Uterus (tissue), 4 donors: ENCODE measurements around the gene CASP5. TPM values are rescaled to one million over a fixed set of nuclear protein-coding genes. Genes with fewer than 3 reads are reported as not detected.
"Not testable (repeated sequence)": the region's sequence is repeated elsewhere in the genome, so short reads cannot be mapped to it uniquely, and the experiment has no call there.

ENCODE experiments used
- DNase-seq, 2 donors: peaks; one replicate each; pipeline ENCODE4 v3.0.0-alpha.2; 2019 to 2020
- H3K27ac ChIP-seq, 2 donors: fragments of 200-600 bp; sonication (generic); 1 replicate in 1 of 2; 2 replicates in 1 of 2; pipeline ENCODE4 v1.5.1; 2016 to 2018
- H3K27me3 ChIP-seq, 2 donors: fragments of 200-600 bp; sonication (generic); one replicate each; pipeline ENCODE4 v1.5.1; 2018 to 2019; ENCODE audit warnings: control low read depth in 1 of 2
- H3K36me3 ChIP-seq, 2 donors: fragments of 200-600 bp; sonication (generic); one replicate each; pipeline ENCODE4 v1.5.1; 2019; ENCODE audit warnings: control low read depth in 1 of 2
- H3K4me1 ChIP-seq, 2 donors: fragments of 200-600 bp; sonication (generic); one replicate each; pipeline ENCODE4 v1.5.1; 2018 to 2019; ENCODE audit warnings: control low read depth in 1 of 2
- H3K4me3 ChIP-seq, 2 donors: fragments of 200-600 bp; sonication (generic); 1 replicate in 1 of 2; 2 replicates in 1 of 2; pipeline ENCODE4 v1.5.1; 2018 to 2019; ENCODE audit warnings: mild to moderate bottlenecking in 1 of 2
- H3K9me3 ChIP-seq, 2 donors: fragments of 200-600 bp; sonication (generic); one replicate each; pipeline ENCODE4 v1.5.1; 2019; ENCODE audit warnings: control low read depth in 1 of 2
- POLR2A ChIP-seq, 2 donors: fragments of 450-650 bp; IDR thresholded peaks; one replicate each; pipeline ENCODE4 v1.6.1; 2016; ENCODE audit warnings: antibody characterized with exemption in 2 of 2, mild to moderate bottlenecking in 1 of 2, moderate library complexity in 1 of 2
- intact Hi-C: fragments of 100-400 bp; cut with DNase I; formaldehyde crosslinking; loops from one replicate; pipeline ENCODE4 v1.15.1; 2023; ENCODE audit warnings: low total_unique reads
- total RNA-seq, 4 donors: library from RNA; depleted of rRNA in 3 of 4; stranded (reverse); fragments of >200 nt in 3 of 4; gene quantifications; one replicate each; pipeline versions ENCODE4 v1.1.0 to v1.2.4, GENCODE V29; 2014 to 2023
- TF ChIP-seq, protein P1 (sequence below), 4 experiments: fragments of 200-600 bp in 2 of 4; fragments of 450-650 bp in 2 of 4; sonication (generic) in 2 of 4; IDR thresholded peaks; one replicate each; pipeline ENCODE4 v1.5.1; 2016 to 2019; ENCODE audit warnings: antibody characterized with exemption in 4 of 4, mild to moderate bottlenecking in 2 of 4, moderate library complexity in 1 of 4
- donor health status: DM: yes; HTN: yes; CAD: no.

Gene CASP5
- total RNA-seq, 4 donors from 2014 or later = not detected

DNA sequence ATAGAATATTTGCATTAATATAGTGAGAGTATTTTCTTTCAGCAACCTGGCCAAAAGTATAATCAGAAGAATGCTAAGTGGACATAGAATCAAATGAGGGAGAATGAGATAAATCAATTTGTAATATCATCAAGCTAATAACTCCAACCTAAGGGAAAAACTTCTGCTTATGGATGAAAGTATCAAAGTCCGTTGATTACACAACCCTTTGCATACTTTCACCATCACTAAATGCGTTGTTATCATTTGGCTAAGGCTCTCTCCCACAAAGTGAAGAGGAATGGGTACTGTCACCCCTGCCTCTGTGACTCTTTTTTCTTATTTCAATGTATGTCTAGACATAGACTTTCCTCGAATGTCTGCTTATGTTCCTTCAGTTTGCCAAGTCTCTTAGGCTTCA lies 38.2 kb downstream of the CASP5 start:
- Histone ChIP-seq H3K27me3 (no peaks in the 10 kb centered on the region), H3K9me3 (no peaks in the 10 kb centered on the region), H3K36me3 (no peaks in the 10 kb centered on the region), H3K4me3 (no peak overlapping the region), H3K4me1 (no peaks in the 10 kb centered on the region), H3K27ac (no peak overlapping the region)
- no peak for DNase-seq
- intact Hi-C loops = no loop called here
- TF ChIP-seq, protein P1, sequence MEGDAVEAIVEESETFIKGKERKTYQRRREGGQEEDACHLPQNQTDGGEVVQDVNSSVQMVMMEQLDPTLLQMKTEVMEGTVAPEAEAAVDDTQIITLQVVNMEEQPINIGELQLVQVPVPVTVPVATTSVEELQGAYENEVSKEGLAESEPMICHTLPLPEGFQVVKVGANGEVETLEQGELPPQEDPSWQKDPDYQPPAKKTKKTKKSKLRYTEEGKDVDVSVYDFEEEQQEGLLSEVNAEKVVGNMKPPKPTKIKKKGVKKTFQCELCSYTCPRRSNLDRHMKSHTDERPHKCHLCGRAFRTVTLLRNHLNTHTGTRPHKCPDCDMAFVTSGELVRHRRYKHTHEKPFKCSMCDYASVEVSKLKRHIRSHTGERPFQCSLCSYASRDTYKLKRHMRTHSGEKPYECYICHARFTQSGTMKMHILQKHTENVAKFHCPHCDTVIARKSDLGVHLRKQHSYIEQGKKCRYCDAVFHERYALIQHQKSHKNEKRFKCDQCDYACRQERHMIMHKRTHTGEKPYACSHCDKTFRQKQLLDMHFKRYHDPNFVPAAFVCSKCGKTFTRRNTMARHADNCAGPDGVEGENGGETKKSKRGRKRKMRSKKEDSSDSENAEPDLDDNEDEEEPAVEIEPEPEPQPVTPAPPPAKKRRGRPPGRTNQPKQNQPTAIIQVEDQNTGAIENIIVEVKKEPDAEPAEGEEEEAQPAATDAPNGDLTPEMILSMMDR (IDR thresholded peaks at IDR 0.05) = no peak
- no peak for TF ChIP-seq POLR2A (IDR thresholded peaks at IDR 0.05)

DNA sequence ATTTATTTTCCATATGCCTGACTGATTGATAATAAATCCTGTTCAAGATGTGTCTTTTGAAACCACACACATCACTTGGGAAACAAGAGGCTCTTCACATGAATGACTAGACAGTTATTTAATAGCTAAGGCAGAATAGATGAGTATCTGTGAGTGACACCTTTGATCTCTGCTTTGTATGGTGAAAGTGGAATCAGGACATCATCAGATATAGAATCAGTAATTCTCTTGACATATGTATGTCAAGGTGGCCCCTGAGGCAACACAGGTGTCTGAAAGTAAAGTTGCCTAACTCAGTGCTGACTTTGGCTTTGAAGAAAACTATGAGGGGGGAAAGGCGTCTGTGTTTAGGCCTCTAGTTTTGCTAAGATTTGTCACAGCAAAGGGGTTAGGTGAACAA lies 43.1 kb downstream of the CASP5 start:
- TF ChIP-seq, protein P1 (IDR thresholded peaks at IDR 0.05) = no peak
- TF ChIP-seq POLR2A (IDR thresholded peaks at IDR 0.05) = no peak
- no peak for DNase-seq
- Histone ChIP-seq H3K27me3 (no peaks in the 10 kb centered on the region), H3K4me3 (no peak overlapping the region), H3K36me3 (no peaks in the 10 kb centered on the region), H3K9me3 (no peaks in the 10 kb centered on the region), H3K27ac (no peak overlapping the region), H3K4me1 (no peaks in the 10 kb centered on the region)
- intact Hi-C loops = no loop called here

DNA sequence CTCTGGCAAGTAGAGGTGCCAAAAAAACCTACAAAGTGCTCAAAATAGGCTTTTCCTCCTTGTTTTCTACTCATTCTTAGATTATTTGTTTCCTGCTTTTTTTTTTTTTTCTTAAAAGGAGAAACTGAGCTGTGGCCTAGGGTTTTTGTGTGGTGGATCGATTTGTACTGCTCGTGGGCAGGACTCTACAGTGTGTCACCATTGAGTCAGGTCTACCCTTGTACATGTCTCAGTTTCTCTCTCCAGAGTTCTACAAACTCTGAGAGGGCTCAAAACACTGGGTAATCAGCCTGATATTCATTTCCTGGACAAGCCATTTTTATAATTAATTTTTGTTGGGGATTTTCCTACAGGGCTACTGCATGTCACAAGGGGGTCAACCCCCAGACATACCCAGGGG lies 49.4 kb downstream of the CASP5 start:
- Histone ChIP-seq H3K9me3 (no peaks in the 10 kb centered on the region), H3K4me1 (no peaks in the 10 kb centered on the region), H3K36me3 (no peaks in the 10 kb centered on the region), H3K27ac (no peak overlapping the region), H3K4me3 (no peak overlapping the region), H3K27me3 (no peaks in the 10 kb centered on the region)
- intact Hi-C loops = no loop called here
- no peak for TF ChIP-seq POLR2A (IDR thresholded peaks at IDR 0.05)
- TF ChIP-seq, protein P1 (IDR thresholded peaks at IDR 0.05) = no peak
- DNase-seq = no peak

DNA sequence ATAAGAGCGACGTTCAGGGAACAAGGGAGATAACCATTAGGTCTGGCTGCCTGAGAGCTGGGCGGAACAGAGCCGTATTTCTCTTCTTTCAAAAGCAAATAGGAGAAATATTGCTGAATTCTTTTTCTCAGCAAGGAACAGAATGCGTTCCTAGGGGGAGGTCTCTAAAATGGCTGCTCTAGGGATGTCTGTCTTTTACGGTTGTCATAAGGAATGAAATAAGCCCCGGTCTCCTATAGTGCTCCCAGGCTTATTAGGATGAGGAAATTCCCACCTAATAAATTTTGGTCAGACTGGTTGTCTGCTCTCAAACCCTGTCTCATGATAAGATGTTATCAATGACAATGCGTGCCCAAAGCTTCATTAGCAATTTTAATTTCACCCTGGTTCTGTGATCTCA lies 50.0 kb downstream of the CASP5 start:
- H3K27ac ChIP-seq, H3K36me3 ChIP-seq, H3K27me3 ChIP-seq, H3K4me3 ChIP-seq, H3K9me3 ChIP-seq, intact Hi-C loops, DNase-seq, H3K4me1 ChIP-seq: not testable (repeated sequence)

DNA sequence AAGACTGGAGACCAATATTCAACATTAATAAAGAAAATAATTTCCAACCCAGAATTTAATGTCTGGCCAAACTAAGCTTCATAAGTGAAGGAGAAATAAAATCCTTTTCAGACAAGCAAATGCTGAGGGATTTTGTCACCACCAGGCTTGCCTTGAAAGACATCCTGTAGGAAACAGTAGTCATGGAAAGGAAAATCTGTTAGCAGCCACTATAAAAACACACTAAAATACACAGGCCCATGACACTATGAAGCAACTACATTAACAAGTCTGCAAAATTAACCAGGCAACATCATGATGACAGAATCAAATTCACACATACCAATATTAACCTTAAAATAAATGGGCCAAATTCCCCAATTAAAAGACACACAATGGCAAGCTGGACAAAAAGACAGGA lies 52.2 kb downstream of the CASP5 start:
- Histone ChIP-seq H3K27me3 (no peaks in the 10 kb centered on the region), H3K36me3 (no peaks in the 10 kb centered on the region), H3K9me3 (no peaks in the 10 kb centered on the region), H3K27ac (no peak overlapping the region), H3K4me3 (no peak overlapping the region), H3K4me1 (no peaks in the 10 kb centered on the region)
- no peak for TF ChIP-seq POLR2A (IDR thresholded peaks at IDR 0.05)
- TF ChIP-seq, protein P1 (IDR thresholded peaks at IDR 0.05) = no peak
- intact Hi-C loops = no loop called here
- no peak for DNase-seq
